GM21737 (cell line): ENCODE data around the gene SNX6.
"Not testable (repeated sequence)": the region's sequence is repeated elsewhere in the genome, so short reads cannot be mapped to it uniquely, and the experiment has no call there.

Experiments
- ATAC-seq: cut with Tn5 transposase; IDR thresholded peaks from one replicate; pipeline ENCODE4 v1.9.1; 2021; ENCODE audit warnings: mild to moderate bottlenecking, moderate library complexity; ENCODE audit not compliant: unreplicated experiment

The SNX6 gene

DNA sequence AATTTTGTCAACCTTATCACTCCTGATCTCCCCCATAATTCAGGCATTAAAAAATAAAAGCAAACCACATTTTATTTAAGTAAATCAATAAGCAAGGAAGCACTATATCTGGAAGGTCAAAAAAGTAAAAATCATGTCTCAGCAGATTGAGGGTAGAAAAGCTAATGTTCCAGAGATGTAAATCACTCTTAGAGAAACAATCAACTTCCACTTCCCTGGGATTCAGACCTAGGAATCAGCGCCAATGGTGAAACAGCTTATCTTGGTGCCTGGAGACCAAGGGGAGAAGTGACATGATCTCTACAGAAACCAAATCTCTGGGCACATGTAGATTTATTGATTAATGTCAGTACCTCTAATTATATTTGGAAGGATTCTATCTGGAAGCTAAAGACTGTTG is 10.9 kb upstream of the SNX6 start:
- no peak for ATAC-seq

DNA sequence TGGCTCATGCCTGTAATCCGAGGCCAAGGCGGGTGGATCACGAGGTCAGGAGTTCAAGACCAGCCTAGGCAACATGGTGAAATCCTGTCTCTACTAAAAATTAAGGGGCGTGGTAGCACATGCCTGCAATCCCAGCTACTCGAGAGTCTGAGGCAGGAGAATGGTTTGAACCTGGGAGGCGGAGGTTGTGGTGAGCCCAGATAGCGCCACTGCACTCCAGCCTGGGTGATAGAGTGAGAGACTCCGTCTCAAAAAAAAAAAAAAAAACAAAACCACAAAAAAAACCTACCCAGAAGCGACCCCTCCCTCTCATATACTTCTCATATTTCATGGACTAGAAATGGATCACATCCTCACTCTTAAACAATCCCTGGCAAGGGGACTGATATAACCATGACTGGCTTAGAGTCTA is 4.4 kb upstream of the SNX6 start:
- ATAC-seq = not testable (repeated sequence)

GRCh38 chr14:34633742-34634141 is 3.8 kb upstream of the SNX6 start:
- no peak for ATAC-seq

GRCh38 chr14:34632411-34632978 is 2.5 kb upstream of the SNX6 start:
- no peak for ATAC-seq

DNA sequence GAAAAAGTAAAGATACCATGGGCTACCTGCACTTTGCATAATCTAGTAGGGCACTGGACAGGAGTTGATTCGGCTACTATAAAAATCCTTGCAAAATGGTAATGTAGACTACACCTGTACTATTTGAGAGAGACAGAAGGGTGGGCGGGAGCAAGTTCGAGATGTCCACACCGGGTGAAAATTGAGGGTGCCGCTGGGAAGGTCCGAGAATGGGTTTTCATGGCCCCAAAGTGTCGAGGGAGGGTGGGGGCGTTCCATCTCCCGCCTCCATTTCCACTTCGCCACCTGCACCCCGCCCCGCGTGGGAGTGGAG is 648 bp downstream of the SNX6 start:
- ATAC-seq = peak; percentile 15

GRCh38 chr14:34628681-34629135 is 1.2 kb downstream of the SNX6 start:
- no peak for ATAC-seq

- no peak for ATAC-seq
These were observed 6.4 kb downstream of the SNX6 start for GRCh38 chr14:34623506-34623905.

GRCh38 chr14:34620839-34621238 is 9.1 kb downstream of the SNX6 start:
- no peak for ATAC-seq

DNA sequence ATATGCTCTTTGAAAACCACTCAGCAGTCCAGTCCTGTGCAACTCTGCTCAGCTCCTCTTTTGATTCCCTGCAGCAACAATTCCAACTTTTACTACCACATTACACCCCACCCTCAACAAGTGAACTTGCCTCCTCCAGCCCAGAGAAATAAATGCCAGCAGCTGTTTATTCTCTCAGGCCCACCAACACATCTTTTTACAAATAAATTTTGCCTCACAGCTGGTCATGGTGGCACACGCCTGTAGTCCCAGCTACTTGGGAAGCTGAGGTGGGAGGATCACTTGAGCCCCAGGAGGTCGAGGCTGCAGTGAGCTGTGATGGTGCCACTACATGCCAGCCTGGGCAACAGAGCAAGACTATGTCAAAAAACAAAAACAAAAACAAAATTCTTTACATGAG is 9.8 kb downstream of the SNX6 start:
- no peak for ATAC-seq

DNA sequence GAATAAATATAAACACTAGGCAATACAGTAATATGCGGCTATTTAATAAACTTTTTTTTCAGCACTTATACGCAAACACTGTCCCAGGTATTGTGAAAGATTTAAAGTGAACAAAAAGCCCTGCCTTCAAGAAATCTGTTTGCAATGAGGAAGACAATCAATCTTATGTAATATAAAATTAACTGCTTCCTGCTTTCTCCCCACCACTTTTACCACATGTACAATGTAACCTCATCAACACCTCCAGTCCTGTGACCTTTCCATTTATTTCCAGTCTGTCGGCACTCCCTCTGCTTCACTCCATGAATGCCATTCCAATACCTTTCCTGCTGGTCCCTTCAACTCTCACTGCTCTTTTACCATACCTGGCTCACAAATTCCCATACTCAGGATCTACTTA is 10.5 kb downstream of the SNX6 start:
- ATAC-seq = no peak

GRCh38 chr14:34616360-34616759 is 13.6 kb downstream of the SNX6 start:
- no peak for ATAC-seq

GRCh38 chr14:34615507-34615906 is 14.4 kb downstream of the SNX6 start:
- ATAC-seq = no peak

- no peak for ATAC-seq
These were observed 15.3 kb downstream of the SNX6 start for GRCh38 chr14:34614638-34615037.

DNA sequence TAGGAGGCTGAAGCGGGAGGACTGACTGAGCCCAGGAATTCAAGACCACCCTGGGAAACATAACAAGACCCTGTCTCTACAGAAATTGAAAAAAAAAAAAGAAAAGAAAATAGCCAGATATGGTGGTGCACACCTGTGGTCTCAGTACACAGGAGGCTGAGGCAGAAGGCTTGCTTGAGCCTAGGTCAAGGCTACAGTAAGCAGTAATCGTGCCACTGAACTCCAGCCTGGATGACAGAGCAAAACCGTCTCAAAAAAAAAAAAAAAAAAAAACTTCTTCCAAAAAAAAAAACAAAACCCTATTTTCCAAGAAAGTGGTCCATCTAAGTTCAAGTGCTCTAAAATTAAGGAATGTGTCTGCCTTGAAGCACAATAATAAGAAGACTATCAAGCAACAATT is 19.8 kb downstream of the SNX6 start:
- no peak for ATAC-seq

DNA sequence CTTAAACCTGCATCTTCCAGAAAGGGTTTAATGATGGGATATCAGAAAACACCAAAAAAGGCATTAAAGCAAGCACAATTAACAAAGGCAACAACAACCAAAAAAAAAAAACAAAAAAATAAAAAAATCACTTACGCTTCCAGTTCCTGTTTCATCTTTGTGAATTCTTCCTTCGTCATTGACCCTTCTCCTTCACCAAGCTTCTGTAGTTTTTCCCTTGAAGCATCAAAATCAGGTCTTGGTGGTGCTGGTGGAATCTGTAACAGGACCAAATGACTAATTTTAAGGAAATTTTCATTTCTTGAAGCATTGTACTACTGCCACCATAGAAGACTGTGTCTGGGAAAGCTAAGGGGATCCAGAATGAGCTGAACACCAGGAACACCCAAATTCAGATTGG is 24.5 kb downstream of the SNX6 start:
- ATAC-seq = no peak

- ATAC-seq = no peak
These were observed 25.0 kb downstream of the SNX6 start for GRCh38 chr14:34604995-34605394.

- ATAC-seq = no peak
These were observed 33.1 kb downstream of the SNX6 start for GRCh38 chr14:34596891-34597290.

DNA sequence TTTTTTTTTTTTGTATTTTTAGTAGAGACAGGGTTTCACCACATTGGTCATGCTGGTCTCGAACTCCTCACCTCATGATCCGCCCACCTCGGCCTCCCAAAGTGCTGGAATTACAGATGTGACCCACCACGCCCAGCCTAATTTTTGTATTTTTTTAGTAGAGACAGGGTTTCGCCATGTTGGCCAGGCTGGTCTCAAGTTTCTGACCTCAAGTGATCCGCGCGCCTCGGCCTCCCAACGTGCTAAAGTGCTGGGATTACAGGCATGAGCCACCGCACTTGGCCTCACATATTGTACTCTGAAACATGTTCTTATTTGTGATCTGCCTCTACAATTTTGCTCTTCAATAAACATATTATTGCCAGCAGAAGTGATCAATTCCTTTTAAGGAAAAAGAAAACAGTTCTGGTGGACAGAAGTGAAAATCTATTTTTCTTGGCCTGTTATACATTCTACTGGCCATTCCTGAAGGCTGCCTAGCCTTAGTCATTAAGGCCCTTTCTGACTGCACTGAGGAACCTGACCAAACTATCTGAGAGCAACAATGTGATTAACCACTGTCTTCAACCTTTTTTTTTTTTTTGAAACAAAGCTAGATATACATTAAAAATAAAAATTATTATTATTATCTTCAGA is 36.1 kb downstream of the SNX6 start:
- no peak for ATAC-seq

- ATAC-seq = no peak
These were observed 37.3 kb downstream of the SNX6 start for GRCh38 chr14:34592623-34593022.

DNA sequence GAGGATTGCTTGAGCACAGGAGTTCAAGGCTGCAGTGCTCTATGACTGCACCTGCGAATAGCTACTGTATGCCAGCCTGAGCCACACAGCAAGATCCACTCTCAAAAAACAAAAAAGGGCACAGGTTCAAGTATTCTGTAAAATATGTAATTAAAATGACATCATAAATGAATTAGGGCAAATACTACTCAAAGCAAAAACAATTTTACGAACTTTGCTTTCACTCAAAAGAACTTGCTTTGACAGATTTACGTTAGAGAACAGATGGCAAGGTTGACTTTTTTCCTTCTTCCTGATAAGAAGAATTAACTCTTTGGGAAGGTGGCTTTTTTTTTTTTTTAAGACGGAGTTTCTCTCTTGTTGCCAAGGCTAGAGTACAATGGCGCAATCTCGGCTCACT is 46.4 kb downstream of the SNX6 start:
- ATAC-seq = no peak

GRCh38 chr14:34582117-34582680 is 47.7 kb downstream of the SNX6 start:
- no peak for ATAC-seq

DNA sequence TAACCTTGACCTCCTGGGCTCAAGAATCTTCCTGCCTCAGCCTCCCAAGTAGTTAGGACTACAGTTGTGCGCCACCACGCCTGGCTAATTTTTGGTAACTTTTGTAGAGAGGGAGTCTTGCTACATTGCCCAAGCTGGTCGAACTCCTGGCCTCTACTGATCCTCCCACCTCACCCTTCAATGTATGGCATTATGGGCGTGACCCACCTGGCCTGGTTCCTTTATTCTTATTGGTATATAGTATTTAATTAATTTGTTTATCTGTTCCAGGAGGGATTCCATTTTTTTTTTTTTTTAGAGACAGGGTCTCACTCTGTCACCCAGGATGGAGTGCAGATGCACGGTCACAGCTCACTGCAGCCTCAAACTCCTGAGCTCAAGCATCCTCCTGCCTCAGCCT is 49.6 kb downstream of the SNX6 start:
- ATAC-seq = no peak

DNA sequence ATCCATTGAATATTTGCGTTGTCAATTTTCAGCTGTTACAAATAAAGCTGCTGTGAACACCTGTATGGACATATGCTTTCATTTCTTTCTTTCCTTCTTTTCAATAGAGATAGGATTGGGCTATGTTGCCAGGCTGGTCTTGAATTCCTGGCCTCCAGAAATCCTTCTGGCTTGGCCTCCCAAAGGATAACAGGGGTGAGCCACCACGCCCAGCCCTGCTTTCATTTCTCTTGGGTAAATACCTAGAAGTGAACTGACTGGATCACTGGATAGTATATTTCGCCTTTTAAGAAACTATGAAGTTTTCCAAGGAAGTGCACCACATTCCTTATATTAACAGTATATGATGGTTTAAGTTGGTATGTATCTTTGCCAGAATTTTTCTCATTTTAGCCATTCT is 58.2 kb downstream of the SNX6 start:
- no peak for ATAC-seq
